DMS114 treated with DMSO at 0.1 percent for 48 hours (cell line): ENCODE data around the gene CTSA.
"Not testable (repeated sequence)": the region's sequence is repeated elsewhere in the genome, so short reads cannot be mapped to it uniquely, and the experiment has no call there.

Experiments used
- DNase-seq: peaks from one replicate; lab custom pipeline; 2025; ENCODE audit not compliant: unreplicated experiment; lab: John Stamatoyannopoulos, UW

The CTSA gene

GRCh38 chr20:45894797-45895196 lies 3.7 kb downstream of the CTSA start:
- no peak for DNase-seq

- no peak for DNase-seq
Observed at GRCh38 chr20:45896641-45897161, 5.6 kb downstream of the CTSA start.

GRCh38 chr20:45897289-45897688 lies 6.2 kb downstream of the CTSA start:
- DNase-seq = no peak

GRCh38 chr20:45897692-45898091 lies 6.6 kb downstream of the CTSA start:
- no peak for DNase-seq

GRCh38 chr20:45898285-45898684 lies 7.2 kb downstream of the CTSA start:
- DNase-seq = no peak

- no peak for DNase-seq
Observed at GRCh38 chr20:45899046-45899835, 8.1 kb downstream of the CTSA start.

GRCh38 chr20:45901332-45901731 lies 10.2 kb downstream of the CTSA start:
- DNase-seq = not testable (repeated sequence)

- DNase-seq = no peak
Observed at GRCh38 chr20:45902199-45902701, 11.1 kb downstream of the CTSA start.

GRCh38 chr20:45904583-45905504 lies 13.7 kb downstream of the CTSA start:
- no peak for DNase-seq

GRCh38 chr20:45905505-45906079 lies 14.5 kb downstream of the CTSA start:
- DNase-seq = no peak

- no peak for DNase-seq
Observed at GRCh38 chr20:45907219-45907948, 16.2 kb downstream of the CTSA start.

GRCh38 chr20:45908084-45908483 lies 16.9 kb downstream of the CTSA start:
- DNase-seq = no peak

- no peak for DNase-seq
Observed at GRCh38 chr20:45909336-45909808, 18.2 kb downstream of the CTSA start.

GRCh38 chr20:45909817-45910669 lies 18.9 kb downstream of the CTSA start:
- no peak for DNase-seq

GRCh38 chr20:45910670-45911485 lies 19.7 kb downstream of the CTSA start:
- peak; percentile 96 for DNase-seq

- peak; percentile 19 for DNase-seq
Observed at GRCh38 chr20:45911486-45912343, 20.6 kb downstream of the CTSA start, which contains the start of gene PLTP. TSS of gene PLTP (minus strand) at chr20:45912155. CDS start at chr20:45911452, 703 bp downstream.

GRCh38 chr20:45912344-45912682 lies 21.2 kb downstream of the CTSA start:
- DNase-seq = no peak

GRCh38 chr20:45913116-45913515 lies 22.0 kb downstream of the CTSA start:
- no peak for DNase-seq
